Aorta (tissue), 5 donors: Measurements from ENCODE around the gene B3GALT5. TPM values are rescaled to one million over a fixed set of nuclear protein-coding genes. Genes with fewer than 3 reads are reported as not detected.

Source experiments
- ATAC-seq: fragments of 200-7000 bp; cut with Tn5 transposase; one replicate; pipeline ENCODE4 v1.9.1; 2022; ENCODE audit warnings: moderate library complexity; ENCODE audit not compliant: low FRiP score
- DNase-seq, 2 donors: peaks; one replicate each; pipeline ENCODE4 v3.0.0-alpha.2; 2020
- H3K27ac ChIP-seq, 2 donors: one replicate each; pipeline ENCODE4 v1.5.1; 2013; ENCODE audit warnings: low read length in 2 of 2, mild to moderate bottlenecking in 2 of 2, moderate library complexity in 2 of 2, control low read depth in 1 of 2, inconsistent platforms in 1 of 2, low read depth in 1 of 2
- H3K27me3 ChIP-seq, 2 donors: one replicate each; pipeline ENCODE4 v1.6.1; 2013; ENCODE audit warnings: control low read depth in 1 of 2, low read length in 1 of 2, mild to moderate bottlenecking in 1 of 2, moderate library complexity in 1 of 2; ENCODE audit not compliant: insufficient read depth in 2 of 2, control insufficient read depth in 1 of 2
- H3K36me3 ChIP-seq, 2 donors: one replicate each; pipeline ENCODE4 v1.6.1; 2013; ENCODE audit warnings: control low read depth in 1 of 2, low read length in 1 of 2, mild to moderate bottlenecking in 1 of 2; ENCODE audit not compliant: insufficient read depth in 2 of 2, control insufficient read depth in 1 of 2
- H3K4me1 ChIP-seq, 2 donors: one replicate each; pipeline ENCODE4 v1.6.1; 2013; ENCODE audit warnings: low read length in 2 of 2, control low read depth in 1 of 2, mild to moderate bottlenecking in 1 of 2, moderate library complexity in 1 of 2; ENCODE audit not compliant: insufficient read depth in 2 of 2, control insufficient read depth in 1 of 2
- H3K4me3 ChIP-seq, 2 donors: one replicate each; pipeline ENCODE4 v1.5.1; 2013; ENCODE audit warnings: low read length in 2 of 2, control low read depth in 1 of 2, mild to moderate bottlenecking in 1 of 2
- H3K9me3 ChIP-seq: one replicate; pipeline ENCODE4 v1.6.1; 2013; ENCODE audit warnings: mild to moderate bottlenecking, low read length; ENCODE audit not compliant: control insufficient read depth
- WGBS, 2 donors: extraction: QIAGEN DNeasy Blood & Tissue Kit; methylation state at CpG; one replicate each; pipeline ENCODE4 v1.1.7; 2013; 5-methylcytosine and 5-hydroxymethylcytosine counted together
- intact Hi-C, 2 donors: fragments of 100-400 bp; cut with DNase I; formaldehyde crosslinking; loops; one replicate each; pipeline versions ENCODE4 v1.14.2 to v1.15.0; 2022
- polyA plus RNA-seq, 2 donors: library from polyadenylated mRNA; stranded (reverse); fragments of 200-250 nt; gene quantifications; one replicate each; pipeline ENCODE4 v1.2.3, GENCODE V29; 2013
- total RNA-seq, 2 donors: library from RNA; stranded (reverse); fragmentation: NEBNext Ultra II Directional; extraction: Animal tissue kit (Norgen Biotek cat#: 25700); gene quantifications; one replicate each; pipeline ENCODE4 v1.2.1, GENCODE V29; 2021
- donor health status: healthy with polysubstance abuse.
- donor health status: Bipolar disorder and iron deficiency.
- donor health status: DM: no; HTN: no; CAD: no.
- donor health status: DM: no; HTN: no; CAD: no.
- donor health status: DM: yes; HTN: yes; CAD: no.

B3GALT5 gene
- total and polyA plus RNA-seq, 4 donors: 0.10 to 0.50 (median 0.30) TPM

DNA sequence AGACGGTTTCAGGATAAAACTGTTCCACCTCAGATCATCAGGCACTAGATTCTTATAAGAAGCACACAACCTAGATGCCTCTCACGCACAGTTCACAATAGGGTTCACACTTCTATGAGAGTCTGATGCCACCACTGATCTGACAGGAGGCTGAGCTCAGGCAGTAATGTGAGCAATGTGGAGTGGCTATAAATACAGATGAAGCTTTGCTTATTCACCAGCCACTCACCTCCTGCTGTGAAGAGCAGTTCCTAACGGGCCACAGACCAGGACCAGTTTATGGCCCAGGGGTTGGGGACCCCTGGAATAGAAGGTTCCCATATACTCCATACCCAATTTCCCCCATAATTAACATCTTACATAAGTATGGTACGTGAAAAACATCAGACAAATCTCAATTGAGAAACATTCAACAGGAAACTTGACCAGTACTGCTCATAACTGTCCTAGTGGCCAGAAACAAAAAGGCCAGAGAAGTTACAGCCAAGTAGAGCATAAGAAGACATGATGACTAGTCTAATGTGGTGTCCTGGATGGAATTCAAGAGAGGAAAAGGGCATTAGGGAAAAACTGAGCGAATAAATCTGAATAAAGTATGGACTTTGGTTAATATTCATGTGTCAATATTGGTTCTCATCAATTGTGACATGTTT is 107.5 kb downstream of the B3GALT5 start:
- no peaks in the 10 kb centered on the region for H3K4me1 ChIP-seq
- H3K9me3 ChIP-seq: no peaks in the 10 kb centered on the region
- H3K36me3 ChIP-seq: no peaks in the 10 kb centered on the region
- no peak overlapping the region for H3K27ac ChIP-seq
- DNase-seq (no peak), ATAC-seq (no peak)
- no peak overlapping the region for H3K4me3 ChIP-seq
- H3K27me3 ChIP-seq: no peaks in the 10 kb centered on the region
- 90% methylated on average over 5 of the region's 5 CpGs for WGBS, 2 donors
- intact Hi-C loops: no loop called here

DNA sequence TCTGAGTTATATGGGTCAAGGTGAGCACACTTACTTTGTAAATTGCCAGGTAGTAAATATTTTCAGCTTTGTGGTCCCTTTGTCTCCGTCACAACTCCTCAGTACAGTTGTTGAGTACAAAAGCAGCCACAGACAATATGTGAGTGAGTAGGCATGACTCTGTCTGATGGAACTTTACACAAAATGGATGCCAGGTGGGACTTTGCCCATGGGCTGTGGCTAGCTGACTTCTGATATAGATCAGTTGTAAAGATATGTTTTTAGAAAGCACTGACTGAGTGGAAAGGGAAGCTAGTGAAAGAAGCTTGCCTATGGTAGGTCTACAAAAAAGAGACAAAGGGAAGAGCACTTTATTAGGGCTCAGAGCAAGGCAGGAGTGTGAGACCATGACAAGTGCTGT is 109.1 kb downstream of the B3GALT5 start:
- 93 to 97% methylated on average over 1 of the region's 1 CpG for WGBS, 2 donors
- no peaks in the 10 kb centered on the region for H3K4me1 ChIP-seq
- no peak overlapping the region for H3K27ac ChIP-seq
- no peak overlapping the region for H3K4me3 ChIP-seq
- no peak for ATAC-seq
- H3K27me3 ChIP-seq: no peaks in the 10 kb centered on the region
- H3K9me3 ChIP-seq: no peaks in the 10 kb centered on the region
- intact Hi-C loops: no loop called here
- DNase-seq: no peak
- H3K36me3 ChIP-seq: no peaks in the 10 kb centered on the region

Other genes with a start within 250 kb of the B3GALT5 start
- 1 to 10 TPM in 1 of 2 donors, under 1 TPM in 1; 0.39 to 1.8 TPM for gene LCA5L, start 167.2 kb upstream of the B3GALT5 start, total RNA-seq
- gene LCA5L, start 167.2 kb upstream of the B3GALT5 start, polyA plus RNA-seq: 1 to 10 TPM; 2.6 to 3.4 TPM
- 10 to 100 TPM; 17.0 to 35.7 TPM for gene SH3BGR, start 161.0 kb upstream of the B3GALT5 start, total RNA-seq
- 10 to 100 TPM; 43.9 to 72.2 TPM for gene SH3BGR, start 161.0 kb upstream of the B3GALT5 start, polyA plus RNA-seq
- not detected for gene IGSF5, start 132.2 kb downstream of the B3GALT5 start, total RNA-seq
- gene IGSF5, start 132.2 kb downstream of the B3GALT5 start, polyA plus RNA-seq: under 1 TPM in 1 of 2 donors, not detected in 1; 0.63 TPM